Transverse colon (tissue), 3 donors: ENCODE data around the gene HOXA2.

Source experiments
- POLR2A ChIP-seq: fragments of 450-650 bp; IDR thresholded peaks from one replicate; pipeline ENCODE4 v1.6.1; 2016; ENCODE audit warnings: antibody characterized with exemption, mild to moderate bottlenecking, moderate library complexity
- TF ChIP-seq, protein P1 (sequence below), 5 experiments: fragments of 200-600 bp in 3 of 5; fragments of 450-650 bp in 2 of 5; sonication (generic) in 3 of 5; IDR thresholded peaks; 1 replicate in 2 of 5; 2 replicates in 3 of 5; pipeline ENCODE4 v1.5.1; 2016 to 2017; ENCODE audit warnings: antibody characterized with exemption in 5 of 5, inconsistent platforms in 3 of 5, mild to moderate bottlenecking in 2 of 5, moderate library complexity in 1 of 5

DNA sequence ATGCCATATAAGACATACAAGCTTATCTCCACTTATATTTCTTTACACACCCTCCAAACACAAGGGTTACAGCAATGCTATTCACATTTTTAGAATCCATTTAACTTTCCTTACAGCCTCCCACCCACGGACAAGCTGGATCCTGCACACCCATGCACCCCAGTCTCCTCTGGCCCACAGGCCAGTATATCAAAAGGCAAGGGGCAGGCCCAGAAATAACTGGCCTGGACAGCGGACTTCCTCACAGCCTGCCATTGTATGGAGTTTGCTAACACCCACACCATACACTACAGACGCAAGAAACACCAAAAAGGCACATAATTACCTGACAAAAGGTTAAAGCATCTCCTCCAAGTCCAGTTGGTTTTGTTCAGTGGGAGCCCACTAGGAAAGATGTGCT lies 16.1 kb upstream of the HOXA2 start:
- TF ChIP-seq, protein P1, sequence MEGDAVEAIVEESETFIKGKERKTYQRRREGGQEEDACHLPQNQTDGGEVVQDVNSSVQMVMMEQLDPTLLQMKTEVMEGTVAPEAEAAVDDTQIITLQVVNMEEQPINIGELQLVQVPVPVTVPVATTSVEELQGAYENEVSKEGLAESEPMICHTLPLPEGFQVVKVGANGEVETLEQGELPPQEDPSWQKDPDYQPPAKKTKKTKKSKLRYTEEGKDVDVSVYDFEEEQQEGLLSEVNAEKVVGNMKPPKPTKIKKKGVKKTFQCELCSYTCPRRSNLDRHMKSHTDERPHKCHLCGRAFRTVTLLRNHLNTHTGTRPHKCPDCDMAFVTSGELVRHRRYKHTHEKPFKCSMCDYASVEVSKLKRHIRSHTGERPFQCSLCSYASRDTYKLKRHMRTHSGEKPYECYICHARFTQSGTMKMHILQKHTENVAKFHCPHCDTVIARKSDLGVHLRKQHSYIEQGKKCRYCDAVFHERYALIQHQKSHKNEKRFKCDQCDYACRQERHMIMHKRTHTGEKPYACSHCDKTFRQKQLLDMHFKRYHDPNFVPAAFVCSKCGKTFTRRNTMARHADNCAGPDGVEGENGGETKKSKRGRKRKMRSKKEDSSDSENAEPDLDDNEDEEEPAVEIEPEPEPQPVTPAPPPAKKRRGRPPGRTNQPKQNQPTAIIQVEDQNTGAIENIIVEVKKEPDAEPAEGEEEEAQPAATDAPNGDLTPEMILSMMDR (IDR thresholded peaks at IDR 0.05), result no peak
- TF ChIP-seq POLR2A, result no peak
